SK-N-SH treated with all-trans-retinoic acid at 6 μM for 48 hours (cell line): ENCODE data around the gene ASPDH.

Source experiments
- POU6F1 ChIP-seq: fragments of 250-450 bp; sonication (Bioruptor Pico); IDR thresholded peaks from 2 replicates; pipeline ENCODE4 v1.8.0; 2021; ENCODE audit warnings: low read depth, mild to moderate bottlenecking, moderate library complexity, borderline replicate concordance
- TOX ChIP-seq: fragments of 250-450 bp; sonication (Bioruptor Pico); IDR thresholded peaks from 2 replicates; pipeline ENCODE4 v1.8.0; 2021; ENCODE audit warnings: mild to moderate bottlenecking, moderate library complexity, borderline replicate concordance

GRCh38 chr19:50495020-50495531 lies 18.6 kb downstream of the ASPDH start:
- TF ChIP-seq TOX (CRISPR knock-in tag), result no peak
- no peak for TF ChIP-seq POU6F1 (CRISPR knock-in tag)
